Lower leg skin (tissue), 4 donors: Measurements from ENCODE around the gene S100G. TPM values are rescaled to one million over a fixed set of nuclear protein-coding genes. Genes with fewer than 3 reads are reported as not detected.

Source experiments
- DNase-seq, 2 donors: peaks; one replicate each; pipeline ENCODE4 v3.0.0-alpha.2; 2019; ENCODE audit warnings: low spot score in 2 of 2
- H3K4me3 ChIP-seq: fragments of 200-600 bp; sonication (generic); 2 replicates; pipeline ENCODE4 v1.5.1; 2017; ENCODE audit warnings: mild to moderate bottlenecking, low read depth; ENCODE audit not compliant: poor library complexity, severe bottlenecking
- CTCF ChIP-seq, 3 donors: fragments of 450-650 bp; IDR thresholded peaks; one replicate each; pipeline ENCODE4 v1.5.1; 2016; ENCODE audit warnings: antibody characterized with exemption in 3 of 3, mild to moderate bottlenecking in 3 of 3, moderate library complexity in 2 of 3
- POLR2A ChIP-seq, 2 donors: fragments of 450-650 bp; IDR thresholded peaks; one replicate each; pipeline ENCODE4 v1.6.1; 2016 to 2017; ENCODE audit warnings: antibody characterized with exemption in 2 of 2, mild to moderate bottlenecking in 1 of 2, moderate library complexity in 1 of 2
- WGBS, 2 donors: methylation state at CpG; one replicate each; pipeline ENCODE4 v1.1.5; 2018; 5-methylcytosine and 5-hydroxymethylcytosine counted together
- intact Hi-C: fragments of 100-400 bp; cut with DNase I; formaldehyde crosslinking; loops from one replicate; pipeline ENCODE4 v1.15.0; 2023; ENCODE audit warnings: low total_unique reads
- total RNA-seq, 4 donors: library from RNA; depleted of rRNA; stranded (reverse); fragments of >200 nt; gene quantifications; one replicate each; pipeline ENCODE4 v1.1.0, GENCODE V29; 2016

The S100G gene
- total RNA-seq, 4 donors from 2014 or later: not detected

- intact Hi-C loops: no loop called here
- no peak overlapping the region for H3K4me3 ChIP-seq
- 95 to 96% methylated on average over 4 to 6 of the region's 6 CpGs for WGBS, 2 donors
- no peak for DNase-seq
- TF ChIP-seq CTCF (IDR thresholded peaks at IDR 0.05) (no peak), POLR2A (IDR thresholded peaks at IDR 0.05) (no peak)
Observed at GRCh38 chrX:16639966-16640365, 10.0 kb upstream of the S100G start.

GRCh38 chrX:16640823-16641222 is 9.1 kb upstream of the S100G start:
- TF ChIP-seq CTCF (IDR thresholded peaks at IDR 0.05) (no peak), POLR2A (IDR thresholded peaks at IDR 0.05) (no peak)
- no peak overlapping the region for H3K4me3 ChIP-seq
- intact Hi-C loops: no loop called here
- DNase-seq: no peak
- WGBS, 2 donors: 87 to 97% methylated on average over 4 of the region's 4 CpGs

DNA sequence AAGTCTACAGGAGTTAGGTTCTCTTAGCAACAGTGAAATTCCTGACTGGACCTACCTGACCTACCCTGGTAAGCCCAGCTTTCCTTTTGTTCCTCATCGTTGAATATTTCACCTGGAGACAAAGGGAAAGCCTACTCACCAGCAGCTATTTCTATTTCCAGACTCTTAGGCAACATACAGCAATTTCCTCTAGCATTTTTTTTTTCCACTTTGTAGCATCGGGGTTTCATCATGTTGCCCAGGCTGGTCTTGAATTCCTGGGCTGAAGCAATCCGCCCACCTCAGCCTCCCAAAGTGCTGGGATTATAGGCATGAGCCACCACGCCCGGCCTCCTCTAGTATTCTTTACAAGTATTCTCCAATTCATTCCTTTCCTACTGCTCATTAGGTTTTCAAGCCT is 6.8 kb upstream of the S100G start:
- WGBS, 2 donors: 67 to 73% methylated on average over 5 of the region's 5 CpGs
- TF ChIP-seq CTCF (IDR thresholded peaks at IDR 0.05) (no peak), POLR2A (IDR thresholded peaks at IDR 0.05) (no peak)
- no peak overlapping the region for H3K4me3 ChIP-seq
- intact Hi-C loops: no loop called here
- no peak for DNase-seq

GRCh38 chrX:16646366-16647138 is 3.4 kb upstream of the S100G start:
- 79 to 92% methylated on average over 4 of the region's 4 CpGs for WGBS, 2 donors
- H3K4me3 ChIP-seq: no peak overlapping the region
- no peak for TF ChIP-seq POLR2A (IDR thresholded peaks at IDR 0.05)
- no peak for TF ChIP-seq CTCF (IDR thresholded peaks at IDR 0.05)
- intact Hi-C loops: no loop called here
- no peak for DNase-seq

DNA sequence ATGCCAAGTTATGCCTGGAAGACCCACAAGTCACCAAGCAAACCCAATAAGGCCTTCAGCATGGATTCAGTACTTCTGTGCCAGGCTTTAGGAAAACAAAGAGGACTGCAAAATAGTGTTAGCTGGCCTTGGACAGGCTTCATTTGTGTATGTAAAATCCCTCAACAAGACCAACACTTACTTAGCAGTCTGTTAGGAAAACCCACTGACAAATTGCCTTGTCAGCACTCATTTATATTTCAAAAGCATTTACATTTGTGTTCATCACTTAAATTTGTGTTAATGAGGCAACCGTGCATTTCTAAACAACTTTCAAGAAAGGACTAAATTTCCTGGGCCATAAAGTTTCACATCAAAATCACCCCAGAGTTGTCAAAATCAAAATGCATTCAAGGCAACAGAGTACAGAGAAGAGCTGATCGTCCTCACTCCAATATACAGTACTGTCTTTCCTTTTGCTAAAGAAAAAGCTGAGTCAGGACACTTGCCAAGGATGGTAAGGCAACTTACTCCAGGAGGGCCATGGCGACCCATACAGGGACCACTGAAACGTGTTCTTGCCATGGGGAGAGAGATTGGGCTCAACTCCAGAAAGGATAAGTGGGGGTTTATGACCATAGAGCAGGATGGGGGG is 1.6 kb downstream of the S100G start:
- intact Hi-C loops: no loop called here
- DNase-seq: no peak
- H3K4me3 ChIP-seq: no peak overlapping the region
- WGBS, 2 donors: 79 to 96% methylated on average over 4 of the region's 4 CpGs
- TF ChIP-seq CTCF (IDR thresholded peaks at IDR 0.05): no peak
- no peak for TF ChIP-seq POLR2A (IDR thresholded peaks at IDR 0.05)
